GM04504 (cell line): ENCODE results near the gene TCP11L2.
"Not testable (repeated sequence)": the region's sequence is repeated elsewhere in the genome, so short reads cannot be mapped to it uniquely, and the experiment has no call there.

ENCODE experiments used
- DNase-seq: peaks from one replicate; pipeline ENCODE4 v3.0.0-alpha.2; 2012; ENCODE audit warnings: low read depth

The TCP11L2 gene

DNA sequence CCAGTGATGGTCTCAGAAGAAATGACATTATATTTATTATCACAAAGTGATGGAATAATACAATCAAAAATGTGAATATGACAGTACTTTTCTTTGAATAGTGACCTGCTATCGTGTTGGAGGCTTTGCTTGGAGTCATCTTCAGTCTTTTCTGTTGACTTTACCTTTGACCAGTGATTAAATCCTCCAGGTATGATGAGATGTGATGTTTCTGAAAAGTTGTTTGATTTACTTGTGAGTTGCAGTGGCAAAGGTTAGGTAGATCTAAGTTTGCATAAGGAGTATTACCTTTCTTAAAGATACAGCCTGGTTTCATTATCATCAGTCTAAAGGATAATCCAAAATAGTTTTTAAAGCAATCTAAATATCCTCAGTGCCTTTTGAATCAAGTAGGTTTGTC, 4.6 kb downstream of the TCP11L2 start:
- DNase-seq: no peak

DNA sequence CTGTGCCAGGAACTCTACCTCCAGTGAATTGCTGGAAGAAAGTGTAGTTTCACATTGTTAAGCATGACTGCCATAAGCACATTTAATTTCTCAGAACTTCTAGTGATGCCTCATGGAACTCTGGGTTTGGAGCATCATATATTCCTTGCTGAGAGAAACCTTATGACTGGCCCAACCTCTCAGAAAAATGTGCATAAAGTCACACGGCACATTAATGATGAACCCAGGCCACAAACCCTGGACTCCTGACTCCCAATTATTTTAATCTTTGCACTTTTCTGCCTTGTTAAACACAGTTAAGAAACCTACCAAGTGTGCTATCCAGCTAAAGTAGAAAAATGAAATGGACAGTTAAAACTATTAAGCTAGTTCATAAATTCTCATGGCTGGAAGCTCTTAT, 5.6 kb downstream of the TCP11L2 start:
- DNase-seq: no peak

DNA sequence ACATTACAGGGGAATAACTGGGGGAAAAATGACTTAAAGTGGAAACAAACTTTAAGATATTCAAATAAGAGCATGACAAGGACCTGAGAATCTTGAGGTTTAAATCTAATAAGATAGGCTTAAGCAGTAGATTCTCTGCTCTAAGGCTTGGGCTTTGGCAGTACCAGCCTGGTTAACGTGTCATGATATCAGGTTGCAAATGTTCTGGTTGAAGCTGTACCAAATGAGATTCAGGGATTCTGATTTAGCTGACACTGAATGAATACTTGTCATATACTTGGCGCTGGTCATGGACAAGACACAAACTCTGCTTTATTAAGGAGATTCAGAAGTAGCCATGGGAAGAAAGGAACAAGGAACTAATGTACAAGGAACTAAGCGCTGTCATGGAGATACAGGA, 6.1 kb downstream of the TCP11L2 start:
- no peak for DNase-seq

- no peak for DNase-seq
Measured at GRCh38 chr12:106309671-106310505, 7.4 kb downstream of the TCP11L2 start.

GRCh38 chr12:106310687-106311086, 8.2 kb downstream of the TCP11L2 start:
- DNase-seq: no peak

GRCh38 chr12:106311139-106311538, 8.6 kb downstream of the TCP11L2 start:
- no peak for DNase-seq

- DNase-seq: not testable (repeated sequence)
Measured at GRCh38 chr12:106313413-106313812, 10.9 kb downstream of the TCP11L2 start.

- no peak for DNase-seq
Measured at GRCh38 chr12:106315523-106315922, 13.0 kb downstream of the TCP11L2 start.

GRCh38 chr12:106317406-106318082, 15.0 kb downstream of the TCP11L2 start:
- DNase-seq: no peak

GRCh38 chr12:106321139-106321850, 18.8 kb downstream of the TCP11L2 start:
- DNase-seq: no peak

DNA sequence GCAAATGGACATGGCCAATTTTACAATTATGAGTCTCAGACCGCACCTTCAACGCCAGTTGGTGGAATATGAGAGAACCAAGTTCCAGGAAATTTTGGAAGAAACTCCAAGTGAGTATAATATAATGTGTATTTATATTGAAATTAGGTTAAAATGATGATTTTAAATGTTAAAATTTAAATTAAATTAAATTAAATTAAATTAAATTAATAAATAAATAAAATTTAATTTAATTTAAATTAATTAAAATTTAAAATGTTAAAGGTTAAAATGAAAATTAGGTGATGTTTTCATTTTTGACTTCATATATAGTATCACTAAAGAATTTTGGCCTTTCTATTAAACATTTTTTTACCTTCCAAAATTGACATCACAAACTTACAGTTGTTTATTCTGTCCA, 21.0 kb downstream of the TCP11L2 start:
- DNase-seq: no peak

GRCh38 chr12:106327309-106327869, 24.9 kb downstream of the TCP11L2 start:
- DNase-seq: no peak

DNA sequence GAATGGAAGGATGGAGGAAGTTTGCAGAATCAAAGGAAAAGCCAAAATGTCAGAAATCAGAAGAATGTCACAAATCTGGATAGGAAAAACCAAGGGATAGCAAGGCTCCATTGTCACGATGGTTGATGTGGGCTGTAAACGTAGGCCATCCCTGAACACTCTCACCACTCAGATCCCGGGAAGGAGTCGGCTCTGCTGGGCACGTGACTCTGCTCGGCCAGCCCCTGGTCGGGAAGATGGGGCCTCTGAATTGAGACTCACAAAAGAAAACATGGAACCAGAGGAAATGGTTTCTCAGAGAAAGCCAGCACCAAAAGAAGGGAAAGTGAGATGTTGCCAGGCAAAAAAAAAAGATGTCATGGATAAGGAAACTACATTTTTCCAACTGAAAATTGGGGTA, 26.2 kb downstream of the TCP11L2 start:
- no peak for DNase-seq

- no peak for DNase-seq
Measured at GRCh38 chr12:106329231-106329982, 26.9 kb downstream of the TCP11L2 start.

GRCh38 chr12:106331599-106331998, 29.1 kb downstream of the TCP11L2 start:
- DNase-seq: no peak

- DNase-seq: no peak
Measured at GRCh38 chr12:106332536-106332935, 30.0 kb downstream of the TCP11L2 start.

DNA sequence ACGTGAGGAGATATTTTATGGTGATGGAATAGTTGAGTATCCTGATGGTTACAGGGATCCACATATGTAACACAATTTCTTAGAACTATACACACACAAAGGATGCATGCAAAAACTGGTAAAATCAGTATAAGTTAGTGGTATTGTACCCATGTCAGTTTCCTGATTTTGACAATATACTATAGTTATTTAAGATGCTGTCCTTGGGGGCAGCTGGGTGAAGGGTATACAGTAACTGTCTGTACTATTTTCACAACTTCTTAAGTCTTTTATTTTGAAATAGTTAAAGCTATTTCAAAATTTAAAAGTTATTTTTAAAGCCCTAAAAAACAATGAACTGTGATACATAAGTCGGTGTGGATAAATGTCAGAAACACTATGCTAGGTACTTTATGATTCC, 30.5 kb downstream of the TCP11L2 start:
- no peak for DNase-seq

- DNase-seq: no peak
Measured at GRCh38 chr12:106333756-106334155, 31.2 kb downstream of the TCP11L2 start.

DNA sequence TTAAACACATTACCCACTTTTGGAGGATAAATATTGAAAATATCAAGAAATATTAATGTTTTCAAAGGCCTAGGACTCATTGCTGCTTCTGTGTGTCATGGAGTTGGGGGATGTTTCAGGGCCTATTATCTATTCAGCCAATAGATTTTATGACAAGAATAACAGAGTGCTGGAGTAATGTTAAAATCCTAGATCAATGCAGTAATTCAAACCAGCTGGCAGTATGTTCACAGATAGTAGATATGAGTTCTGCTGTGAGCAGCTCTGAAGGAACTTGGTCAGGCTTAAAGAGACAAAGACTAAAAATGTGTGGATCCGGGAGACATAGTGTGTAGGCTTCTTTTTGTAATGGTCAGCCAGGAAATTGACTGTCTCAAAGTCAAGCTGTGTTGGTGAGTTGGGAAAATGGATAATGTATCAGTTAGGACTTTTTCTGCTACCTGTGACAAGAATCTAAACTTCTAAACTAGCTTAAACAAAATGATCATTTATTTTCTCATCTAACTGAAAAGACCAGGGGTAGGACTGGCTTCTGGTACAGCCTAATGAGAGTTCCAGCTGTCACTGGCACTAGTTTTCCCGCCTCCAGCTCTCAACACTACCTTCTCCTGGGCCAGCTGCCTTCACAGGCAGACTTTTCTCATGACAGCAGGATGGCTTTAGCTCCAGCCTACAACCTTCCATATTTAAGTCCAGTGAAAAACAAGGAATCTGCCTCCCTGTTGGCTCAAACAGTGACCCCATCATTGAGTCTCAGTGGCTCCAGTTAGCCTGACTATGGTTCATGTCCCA, 38.7 kb downstream of the TCP11L2 start:
- DNase-seq: no peak

DNA sequence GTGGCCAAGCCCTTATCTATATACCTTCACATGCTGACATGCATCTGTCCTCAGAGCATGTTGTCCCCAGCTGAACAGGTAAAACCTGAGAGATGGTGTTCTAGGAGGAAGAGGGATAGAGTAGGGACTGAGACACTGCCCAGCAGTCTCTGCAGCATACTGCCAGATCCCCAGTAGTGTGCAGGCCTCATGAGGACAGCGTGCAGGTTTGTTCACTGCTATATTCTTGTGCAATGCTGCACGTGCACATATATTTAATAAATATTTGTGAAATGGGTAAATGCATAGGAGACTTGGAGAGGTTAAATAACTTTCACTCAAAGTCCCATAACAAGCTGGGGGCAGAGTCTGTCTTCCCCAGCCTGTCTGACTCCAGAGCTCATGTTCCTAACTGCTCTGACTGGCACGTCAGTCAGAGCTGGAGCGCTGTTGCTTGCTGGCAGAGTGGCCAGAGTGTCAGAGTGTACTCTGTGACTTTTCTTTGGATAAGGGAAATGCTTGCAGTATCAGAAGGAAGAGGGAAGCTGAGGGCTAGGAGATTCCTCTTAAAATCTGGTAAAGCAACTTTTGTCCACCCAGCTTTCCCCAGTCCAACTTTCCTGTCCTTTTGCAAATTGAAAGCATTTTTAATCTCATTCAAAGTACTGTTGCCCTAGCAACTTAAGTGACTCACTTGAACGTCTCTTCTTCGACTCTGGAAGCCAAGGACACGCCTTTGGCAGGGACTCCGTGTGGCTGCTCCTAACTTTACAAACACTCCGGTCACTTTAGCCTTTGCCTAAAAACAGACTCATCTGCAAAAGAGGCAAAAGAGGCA, 40.1 kb downstream of the TCP11L2 start:
- peak; percentile 77 for DNase-seq
